ENCODE results near the gene MAPK14. TPM values are rescaled to one million over a fixed set of nuclear protein-coding genes. Genes with fewer than 3 reads are reported as not detected.

MAPK14 gene
- total and polyA plus RNA-seq, 2 of the 4 experiments (the other 2 are of a cell fraction): 28.4 to 74.4 TPM

DNA sequence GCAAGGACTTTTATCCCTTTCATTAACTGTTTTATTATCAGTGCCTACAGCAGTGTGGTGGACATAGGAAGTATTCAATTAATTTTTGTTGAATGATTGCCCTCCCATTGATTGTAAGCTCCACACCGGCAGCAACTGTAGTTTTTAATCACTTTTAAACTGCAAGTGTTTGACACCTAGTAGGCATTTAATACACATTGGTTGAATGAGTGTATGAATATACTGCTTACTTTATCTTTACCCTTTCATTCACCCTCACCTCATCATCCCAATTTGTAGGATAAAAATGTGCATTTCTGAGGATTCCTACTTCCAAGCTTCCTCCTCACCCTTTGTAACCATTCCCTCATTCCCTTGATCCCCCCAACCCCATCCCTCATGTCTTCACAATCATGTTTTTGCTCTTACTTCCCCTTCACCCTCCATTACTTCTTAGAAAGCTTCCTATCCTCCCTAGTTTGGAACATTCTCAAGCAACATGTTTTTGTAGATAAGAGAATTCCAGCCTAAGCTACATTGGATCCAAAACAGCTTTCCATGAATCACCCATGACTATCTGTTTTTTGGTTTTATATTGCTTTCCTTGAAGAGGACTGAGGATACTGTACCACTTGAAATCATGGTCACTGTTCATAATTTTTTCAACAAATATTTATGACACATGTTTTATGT is 2.2 kb upstream of the MAPK14 start (continued):
- TF ChIP-seq RCOR1 (IDR thresholded peaks at IDR 0.05; ENCODE audit: insufficient replicate concordance, low read length) (no peak), POLR2A (IDR thresholded peaks at IDR 0.05; ENCODE audit: low read depth, low read length) (no peak)

DNA sequence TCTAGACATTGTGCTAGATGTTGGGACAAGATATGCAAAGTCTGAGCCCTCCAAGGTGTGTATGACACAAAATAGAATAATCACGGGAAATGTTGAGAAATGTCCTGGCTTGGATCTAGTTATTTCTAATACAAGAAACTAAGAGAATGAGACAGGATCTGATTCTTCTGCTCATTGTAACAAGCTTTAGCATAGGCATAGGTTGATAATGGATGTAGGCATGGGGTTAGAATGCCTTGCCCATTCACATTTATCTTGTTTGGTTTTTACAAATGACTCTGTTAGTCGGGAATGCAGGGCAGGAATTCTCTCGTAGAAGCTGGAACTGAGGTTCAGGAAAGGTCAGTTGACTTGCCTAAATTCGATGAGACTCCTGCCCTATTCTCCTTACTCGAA is 1.7 kb upstream of the MAPK14 start:
- peak overlapping the region; percentile 67 for H3K4me2 ChIP-seq (ENCODE audit: low read depth, low read length)
- TF ChIP-seq CHD1 (IDR thresholded peaks at IDR 0.05; ENCODE audit: low read depth, low read length) (no peak), FOS (IDR thresholded peaks at IDR 0.05; ENCODE audit: low read depth, low read length) (no peak), BHLHE40 (IDR thresholded peaks at IDR 0.05; ENCODE audit: low read depth, low read length) (no peak), SMC3 (IDR thresholded peaks at IDR 0.05; ENCODE audit: low read depth, low read length) (no peak), CEBPB (IDR thresholded peaks at IDR 0.05; ENCODE audit: low read depth, low read length) (no peak), MAZ (IDR thresholded peaks at IDR 0.05; ENCODE audit: borderline replicate concordance, low read depth, low read length) (no peak), RAD21 (IDR thresholded peaks at IDR 0.05; ENCODE audit: low read length) (no peak), NFE2L2 (IDR thresholded peaks at IDR 0.05; ENCODE audit: low read depth, low read length) (no peak)
- TF ChIP-seq, protein P1, sequence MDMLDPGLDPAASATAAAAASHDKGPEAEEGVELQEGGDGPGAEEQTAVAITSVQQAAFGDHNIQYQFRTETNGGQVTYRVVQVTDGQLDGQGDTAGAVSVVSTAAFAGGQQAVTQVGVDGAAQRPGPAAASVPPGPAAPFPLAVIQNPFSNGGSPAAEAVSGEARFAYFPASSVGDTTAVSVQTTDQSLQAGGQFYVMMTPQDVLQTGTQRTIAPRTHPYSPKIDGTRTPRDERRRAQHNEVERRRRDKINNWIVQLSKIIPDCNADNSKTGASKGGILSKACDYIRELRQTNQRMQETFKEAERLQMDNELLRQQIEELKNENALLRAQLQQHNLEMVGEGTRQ (IDR thresholded peaks at IDR 0.05; ENCODE audit: low read depth, low read length): no peak
- TF ChIP-seq, protein P2, sequence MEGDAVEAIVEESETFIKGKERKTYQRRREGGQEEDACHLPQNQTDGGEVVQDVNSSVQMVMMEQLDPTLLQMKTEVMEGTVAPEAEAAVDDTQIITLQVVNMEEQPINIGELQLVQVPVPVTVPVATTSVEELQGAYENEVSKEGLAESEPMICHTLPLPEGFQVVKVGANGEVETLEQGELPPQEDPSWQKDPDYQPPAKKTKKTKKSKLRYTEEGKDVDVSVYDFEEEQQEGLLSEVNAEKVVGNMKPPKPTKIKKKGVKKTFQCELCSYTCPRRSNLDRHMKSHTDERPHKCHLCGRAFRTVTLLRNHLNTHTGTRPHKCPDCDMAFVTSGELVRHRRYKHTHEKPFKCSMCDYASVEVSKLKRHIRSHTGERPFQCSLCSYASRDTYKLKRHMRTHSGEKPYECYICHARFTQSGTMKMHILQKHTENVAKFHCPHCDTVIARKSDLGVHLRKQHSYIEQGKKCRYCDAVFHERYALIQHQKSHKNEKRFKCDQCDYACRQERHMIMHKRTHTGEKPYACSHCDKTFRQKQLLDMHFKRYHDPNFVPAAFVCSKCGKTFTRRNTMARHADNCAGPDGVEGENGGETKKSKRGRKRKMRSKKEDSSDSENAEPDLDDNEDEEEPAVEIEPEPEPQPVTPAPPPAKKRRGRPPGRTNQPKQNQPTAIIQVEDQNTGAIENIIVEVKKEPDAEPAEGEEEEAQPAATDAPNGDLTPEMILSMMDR (conservative IDR thresholded peaks at IDR 0.05; ENCODE audit: low read depth, low read length): no peak

More for the DNA sequence above, 1.7 kb upstream of the MAPK14 start:
- no peaks in the 10 kb centered on the region for H3K9me1 ChIP-seq (ENCODE audit: insufficient read depth, low read length)
- no peak; the same call in 1 of the 2 replicates for ATAC-seq (ENCODE audit: low read depth)
- CTCF ChIA-PET: interaction anchor here (1.0 to 4.1 kb wide), 2 partner anchors 66 to 70 kb away, joined by 3 to 28 read pairs; no protein-coding TSS in a partner anchor
- H4K8ac ChIP-seq (ENCODE audit: low read depth in 2 of 2, low read length in 2 of 2): peak overlapping the region in 1 of 2 experiments; percentile 6; a peak in 2 of 4 replicates
- no peak overlapping the region for H2AK5ac ChIP-seq (ENCODE audit: low read depth, low read length)
- peak; percentile 28 for DNase-seq
- BruUV-seq (replicated peaks): no TSS peak
- no peak overlapping the region for H2AK9ac ChIP-seq (replicated peaks; ENCODE audit: low read depth, low read length, poor library complexity)
- intact Hi-C loops (cut with micrococcal nuclease): loop anchor here (2.0 to 5.0 kb wide), 2 partner anchors 41 to 105 kb away; partner anchors contain the start of gene SRPK1
- H2AFZ ChIP-seq (replicated peaks; ENCODE audit: low read length, poor library complexity): no peak overlapping the region
- peaks cover 0 to 5% of the 10 kb centered on the region in 2 experiments; a peak in 2 of 4 replicates for H3K79me1 ChIP-seq (ENCODE audit: low read depth in 1 of 2, low read length in 2 of 2)
- no CpG with 5 or more reads among the region's 5 CpGs for WGBS, 2 experiments (ENCODE audit: extremely low coverage in 2 of 2, insufficient read length in 1 of 2)
- H3K23ac ChIP-seq (ENCODE audit: low read depth, low read length): no peak overlapping the region
- in situ Hi-C loops (cut with MboI; ENCODE audit: low sequenced_read_pairs): loop anchor here (5.0 to 10.0 kb wide), 2 partner anchors 71 to 169 kb away; partner anchors contain the start of gene BRPF3
- H3K18ac ChIP-seq (ENCODE audit: low read depth, low read length): no peak overlapping the region; the same call in 1 of the 2 replicates
- H3K4me3 ChIP-seq (ENCODE audit: insufficient read depth, low read depth, low read length): no peak overlapping the region
- no peak overlapping the region for H4K91ac ChIP-seq (ENCODE audit: insufficient read depth, low read depth, low read length)
- H4K20me1 ChIP-seq (ENCODE audit: insufficient read depth, low read length): peaks cover 12% of the 10 kb centered on the region
- no peak overlapping the region for H3K56ac ChIP-seq (ENCODE audit: extremely low read depth, insufficient read depth, low read length)
- 0 out of 2 replicates have a peak overlapping the region, but pooled peaks have one; percentile 5 for H3K14ac ChIP-seq (replicated peaks; ENCODE audit: low read depth, low read length)
- peak overlapping the region; percentile 16; the same call in 1 of the 2 replicates for H2BK20ac ChIP-seq (ENCODE audit: low read depth, low read length)
- H4K5ac ChIP-seq (ENCODE audit: low read depth, low read length): no peak overlapping the region
- H3K27me3 ChIP-seq (ENCODE audit: control insufficient read depth, insufficient read depth, low read length): no peaks in the 10 kb centered on the region
- H3K27ac ChIP-seq (ENCODE audit: insufficient read depth, low read length): no peak overlapping the region
- H2BK5ac ChIP-seq (ENCODE audit: low read depth, low read length, poor library complexity, severe bottlenecking): peak overlapping the region; percentile 8
- no peaks in the 10 kb centered on the region for H3K36me3 ChIP-seq (ENCODE audit: control insufficient read depth, insufficient read depth, low read length)
- peak overlapping the region; percentile 29; the same call in 1 of the 2 replicates for H3K4ac ChIP-seq (ENCODE audit: low read depth, low read length)
- H3K4me1 ChIP-seq (ENCODE audit: control insufficient read depth, insufficient read depth, low read length): peaks cover 4% of the 10 kb centered on the region; the same call in 1 of the 2 replicates
- dilution Hi-C loops (cut with HindIII; ENCODE audit: low sequenced_read_pairs, unreplicated experiment): no loop called here
- no peaks in the 10 kb centered on the region for H3K9me3 ChIP-seq (ENCODE audit: control insufficient read depth, insufficient read depth, low read length)
- H2BK120ac ChIP-seq (ENCODE audit: low read depth, low read length): peak overlapping the region; percentile 32; the same call in 1 of the 2 replicates
- POLR2A ChIA-PET (ENCODE audit: unreplicated experiment): no interaction called here
- no peak overlapping the region for H3K9ac ChIP-seq (ENCODE audit: low read depth, low read length)
- peak overlapping the region; percentile 9; the same call in 1 of the 3 replicates for H2BK15ac ChIP-seq (ENCODE audit: low read depth, low read length)
